BJ (cell line): ENCODE results near the gene LHFPL6. TPM values are rescaled to one million over a fixed set of nuclear protein-coding genes. Genes with fewer than 3 reads are reported as not detected.

Experiments used
- CTCF ChIA-PET: fragments of 350-600 bp; formaldehyde crosslinking; extraction: SDS; loops from one replicate; lab custom pipeline; 2021; ENCODE audit warnings: antibody characterized with exemption, inconsistent platforms; lab: Yijun Ruan, JAX
- POLR2A ChIA-PET: fragments of 300-600 bp; sonication (Branson Sonifier 250); formaldehyde crosslinking; extraction: SDS; loops from one replicate; lab custom pipeline; 2021; ENCODE audit warnings: antibody characterized with exemption; lab: Charles Lee
- DNase-seq: peaks from one replicate; pipeline ENCODE4 v3.0.0-alpha.2; 2011; ENCODE audit warnings: low read depth
- H3K27me3 ChIP-seq: 2 replicates; pipeline ENCODE4 v1.6.0; 2011; ENCODE audit warnings: low read length; ENCODE audit not compliant: control insufficient read depth, insufficient read depth
- H3K36me3 ChIP-seq: 2 replicates; pipeline ENCODE4 v1.5.1; 2011; ENCODE audit warnings: low read length; ENCODE audit not compliant: control insufficient read depth, insufficient read depth
- H3K4me3 ChIP-seq: 2 replicates; pipeline ENCODE4 v1.5.1; 2011; ENCODE audit warnings: low read depth, mild to moderate bottlenecking, control low read depth, low read length
- CTCF ChIP-seq: IDR thresholded peaks from 2 replicates; pipeline ENCODE4 v1.5.1; 2011; ENCODE audit warnings: low read depth, mild to moderate bottlenecking, control low read depth, inconsistent platforms, low read length, moderate library complexity; ENCODE audit not compliant: insufficient read depth
- polyA plus RNA-seq: library from polyadenylated mRNA; depleted of rRNA; stranded (reverse); fragments of >200 nt; gene quantifications from 2 replicates; pipeline ENCODE4 v1.2.3, GENCODE V29; 2011

LHFPL6 gene
- polyA plus RNA-seq, 1 experiment, result 69.0 TPM

GRCh38 chr13:39451301-39451700 is 151.7 kb downstream of the LHFPL6 start:
- DNase-seq, result no peak
- Histone ChIP-seq H3K36me3 (no peaks in the 10 kb centered on the region), H3K27me3 (no peaks in the 10 kb centered on the region), H3K4me3 (no peak overlapping the region)
- POLR2A ChIA-PET, result no interaction called here
- CTCF ChIA-PET, result interaction anchor here (1.3 to 1.7 kb wide), 2 partner anchors 9 to 36 kb away, joined by 4 to 5 read pairs; no protein-coding TSS in a partner anchor
- TF ChIP-seq CTCF, result no peak

GRCh38 chr13:39450176-39450575 is 152.8 kb downstream of the LHFPL6 start:
- CTCF ChIA-PET, result interaction anchor here (0.9 to 1.7 kb wide), 2 partner anchors 11 to 32 kb away, joined by 3 to 5 read pairs; no protein-coding TSS in a partner anchor
- no peak overlapping the region for H3K4me3 ChIP-seq

GRCh38 chr13:39448834-39449233 is 154.2 kb downstream of the LHFPL6 start:
- ChIA-PET CTCF (no interaction called here), POLR2A (no interaction called here)
- no peak overlapping the region for H3K4me3 ChIP-seq
- no peak for DNase-seq
- no peaks in the 10 kb centered on the region for H3K27me3 ChIP-seq
- TF ChIP-seq CTCF, result no peak
- H3K36me3 ChIP-seq, result no peaks in the 10 kb centered on the region

More at GRCh38 chr13:39450176-39450575, 152.8 kb downstream of the LHFPL6 start:
- no peaks in the 10 kb centered on the region for H3K36me3 ChIP-seq
- TF ChIP-seq CTCF, result no peak
- DNase-seq, result no peak
- POLR2A ChIA-PET, result no interaction called here
- no peaks in the 10 kb centered on the region for H3K27me3 ChIP-seq

- no peaks in the 10 kb centered on the region for H3K27me3 ChIP-seq
- DNase-seq, result no peak
- no peak for TF ChIP-seq CTCF
- ChIA-PET POLR2A (no interaction called here), CTCF (interaction anchor here (1.4 kb wide), 1 partner anchor 11 kb away, joined by 3 read pairs; no protein-coding TSS in a partner anchor)
- H3K36me3 ChIP-seq, result no peaks in the 10 kb centered on the region
- no peak overlapping the region for H3K4me3 ChIP-seq
Measured at GRCh38 chr13:39446865-39447264, 156.1 kb downstream of the LHFPL6 start.

GRCh38 chr13:39444866-39445265 is 158.1 kb downstream of the LHFPL6 start:
- Histone ChIP-seq H3K27me3 (no peaks in the 10 kb centered on the region), H3K36me3 (no peaks in the 10 kb centered on the region), H3K4me3 (no peak overlapping the region)
- no peak for DNase-seq
- no peak for TF ChIP-seq CTCF
- POLR2A ChIA-PET, result no interaction called here
- CTCF ChIA-PET, result interaction anchor here (0.6 kb wide), 1 partner anchor 22 kb away, joined by 3 read pairs; no protein-coding TSS in a partner anchor
